Astrocyte of the cerebellum (primary cell): ENCODE data around the gene TKFC.

Source experiments
- DNase-seq: peaks from one replicate; pipeline ENCODE4 v3.0.0-alpha.2; 2011; ENCODE audit warnings: low read depth
- H3K4me3 ChIP-seq: 2 replicates; pipeline ENCODE4 v1.5.1; 2011; ENCODE audit warnings: mild to moderate bottlenecking, low read depth, low read length, moderate library complexity
- in situ Hi-C: cut with HindIII; loops from 2 replicates; pipeline ENCODE4 v1.10.0; 2017; ENCODE audit warnings: low sequenced_read_pairs
- TF ChIP-seq, protein P1 (sequence below): IDR thresholded peaks from 2 replicates; pipeline ENCODE4 v1.5.1; 2012; ENCODE audit warnings: low read length, low read depth, moderate library complexity, mild to moderate bottlenecking; ENCODE audit errors: missing control alignments

The TKFC gene

DNA sequence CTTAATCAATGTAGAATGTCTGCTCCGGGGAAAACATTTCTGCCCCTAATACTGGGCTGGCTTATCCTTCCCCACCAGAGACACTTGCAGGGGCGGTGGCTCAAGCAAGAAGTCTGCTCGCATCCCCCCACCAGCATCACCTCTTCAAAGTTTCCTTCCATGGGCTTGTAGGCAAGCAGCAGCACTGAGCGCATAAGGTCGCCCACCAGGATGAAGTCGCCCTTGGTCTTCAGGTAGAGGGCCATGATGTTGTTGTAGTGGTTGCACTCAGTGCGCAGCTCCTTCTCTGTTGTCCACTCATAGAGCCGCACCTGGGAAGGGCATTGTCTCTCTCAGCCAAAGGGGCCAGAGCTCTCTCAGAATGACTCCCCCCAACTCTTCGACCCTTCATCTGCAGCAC, 29.3 kb upstream of the TKFC start:
- no peak overlapping the region for H3K4me3 ChIP-seq
- DNase-seq = no peak
- in situ Hi-C loops = no loop called here
- TF ChIP-seq, protein P1, sequence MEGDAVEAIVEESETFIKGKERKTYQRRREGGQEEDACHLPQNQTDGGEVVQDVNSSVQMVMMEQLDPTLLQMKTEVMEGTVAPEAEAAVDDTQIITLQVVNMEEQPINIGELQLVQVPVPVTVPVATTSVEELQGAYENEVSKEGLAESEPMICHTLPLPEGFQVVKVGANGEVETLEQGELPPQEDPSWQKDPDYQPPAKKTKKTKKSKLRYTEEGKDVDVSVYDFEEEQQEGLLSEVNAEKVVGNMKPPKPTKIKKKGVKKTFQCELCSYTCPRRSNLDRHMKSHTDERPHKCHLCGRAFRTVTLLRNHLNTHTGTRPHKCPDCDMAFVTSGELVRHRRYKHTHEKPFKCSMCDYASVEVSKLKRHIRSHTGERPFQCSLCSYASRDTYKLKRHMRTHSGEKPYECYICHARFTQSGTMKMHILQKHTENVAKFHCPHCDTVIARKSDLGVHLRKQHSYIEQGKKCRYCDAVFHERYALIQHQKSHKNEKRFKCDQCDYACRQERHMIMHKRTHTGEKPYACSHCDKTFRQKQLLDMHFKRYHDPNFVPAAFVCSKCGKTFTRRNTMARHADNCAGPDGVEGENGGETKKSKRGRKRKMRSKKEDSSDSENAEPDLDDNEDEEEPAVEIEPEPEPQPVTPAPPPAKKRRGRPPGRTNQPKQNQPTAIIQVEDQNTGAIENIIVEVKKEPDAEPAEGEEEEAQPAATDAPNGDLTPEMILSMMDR = no peak

DNA sequence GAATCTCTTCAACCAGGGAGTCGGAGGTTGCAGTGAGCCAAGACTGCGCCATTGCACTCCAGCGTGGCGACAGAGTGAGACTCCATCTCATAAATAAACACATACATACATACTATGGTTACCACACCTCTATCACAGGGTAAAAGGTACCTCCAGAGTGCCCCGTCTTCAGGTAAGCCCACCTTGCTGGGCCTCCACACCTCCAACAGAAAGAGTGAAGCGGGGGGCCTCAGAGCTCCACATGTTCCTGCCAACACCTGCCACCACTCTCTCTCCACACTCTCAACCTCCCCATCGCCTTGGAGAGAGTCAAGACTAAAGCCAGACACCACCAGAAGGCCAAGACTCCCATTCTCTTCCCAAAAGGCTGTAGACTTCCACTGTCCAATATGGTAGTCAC, 27.6 kb upstream of the TKFC start:
- in situ Hi-C loops = no loop called here
- DNase-seq = no peak
- TF ChIP-seq, protein P1 = no peak
- H3K4me3 ChIP-seq = no peak overlapping the region

DNA sequence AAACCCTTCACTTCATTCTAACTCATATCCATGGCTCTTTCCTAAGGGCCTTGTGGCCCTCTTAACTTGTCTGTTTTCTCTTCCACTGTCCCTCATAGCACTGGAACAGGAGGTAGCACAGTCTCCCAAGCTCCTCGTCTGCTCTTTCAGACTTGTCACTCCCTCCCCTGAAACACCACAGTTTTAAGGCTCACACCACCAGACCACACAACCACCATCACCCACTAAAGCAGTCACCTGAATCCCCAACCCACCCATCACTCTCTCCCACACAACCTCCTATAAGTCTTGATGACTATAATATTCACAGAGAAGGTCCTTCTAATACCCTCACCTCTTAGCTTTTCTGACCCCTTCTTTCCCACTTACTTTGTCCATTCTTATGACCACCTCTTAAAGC, 26.8 kb upstream of the TKFC start:
- TF ChIP-seq, protein P1 = no peak
- in situ Hi-C loops = no loop called here
- DNase-seq = no peak

DNA sequence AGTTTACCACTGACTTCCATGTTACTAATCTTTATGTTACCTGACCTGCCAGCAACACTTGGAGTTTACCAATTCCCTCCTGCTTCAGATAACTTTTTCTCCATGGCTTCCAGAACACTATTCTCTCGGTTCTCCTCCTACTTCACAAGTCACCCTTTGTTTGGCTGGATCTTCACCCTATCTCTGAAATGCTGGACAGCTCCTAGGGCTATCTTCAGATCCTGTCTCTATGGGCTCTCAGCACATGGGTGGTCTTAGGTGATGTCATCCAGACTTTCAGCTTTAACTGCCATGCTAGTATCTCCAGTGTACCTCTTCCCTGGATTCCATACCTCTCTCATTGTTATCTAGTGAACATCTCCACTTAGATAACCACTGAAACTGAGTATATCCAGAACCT, 25.7 kb upstream of the TKFC start:
- DNase-seq = no peak
- TF ChIP-seq, protein P1 = no peak
- no peak overlapping the region for H3K4me3 ChIP-seq
- in situ Hi-C loops = no loop called here

More for the DNA sequence above, 26.8 kb upstream of the TKFC start:
- no peak overlapping the region for H3K4me3 ChIP-seq

DNA sequence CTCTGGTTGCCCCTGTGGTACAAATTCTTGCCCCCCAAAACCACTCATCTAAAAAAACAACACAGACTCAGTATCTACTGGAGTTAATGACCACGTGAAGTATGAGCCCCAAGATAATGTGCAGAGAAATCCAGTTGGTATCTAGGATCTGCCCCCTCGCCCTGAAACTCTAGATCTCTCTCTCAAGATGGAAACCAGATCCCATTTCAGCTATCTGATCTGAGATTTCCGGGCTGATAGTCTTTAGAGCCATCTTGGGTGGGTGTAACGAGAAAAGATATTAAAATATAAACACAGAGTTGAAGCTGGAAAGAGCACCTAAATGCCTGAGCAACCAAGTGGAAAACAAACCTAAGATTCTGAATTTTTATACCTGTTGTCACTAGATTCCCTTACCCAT, 23.9 kb upstream of the TKFC start:
- H3K4me3 ChIP-seq = no peak overlapping the region
- TF ChIP-seq, protein P1 = no peak
- DNase-seq = no peak
- in situ Hi-C loops = no loop called here

DNA sequence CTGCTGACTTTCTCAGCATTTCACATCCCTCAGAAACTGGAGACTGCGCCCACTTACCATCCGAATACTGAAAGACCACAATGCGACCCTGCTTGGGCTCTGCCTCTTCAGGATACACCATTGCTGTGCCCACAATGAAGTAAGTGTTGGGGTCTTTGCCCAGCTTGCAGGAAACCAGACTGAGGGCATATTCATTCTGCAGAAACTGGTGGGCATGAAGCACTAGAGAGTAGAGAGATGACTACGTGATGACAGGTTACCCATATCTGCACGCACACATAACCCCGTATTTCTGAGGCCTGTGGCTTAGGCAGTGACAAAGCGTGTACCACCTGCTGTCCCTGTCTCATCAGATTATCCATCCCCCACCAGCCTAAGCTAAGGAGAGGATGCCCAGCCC, 23.3 kb upstream of the TKFC start:
- DNase-seq = no peak
- in situ Hi-C loops = no loop called here
- TF ChIP-seq, protein P1 = no peak
- H3K4me3 ChIP-seq = no peak overlapping the region

DNA sequence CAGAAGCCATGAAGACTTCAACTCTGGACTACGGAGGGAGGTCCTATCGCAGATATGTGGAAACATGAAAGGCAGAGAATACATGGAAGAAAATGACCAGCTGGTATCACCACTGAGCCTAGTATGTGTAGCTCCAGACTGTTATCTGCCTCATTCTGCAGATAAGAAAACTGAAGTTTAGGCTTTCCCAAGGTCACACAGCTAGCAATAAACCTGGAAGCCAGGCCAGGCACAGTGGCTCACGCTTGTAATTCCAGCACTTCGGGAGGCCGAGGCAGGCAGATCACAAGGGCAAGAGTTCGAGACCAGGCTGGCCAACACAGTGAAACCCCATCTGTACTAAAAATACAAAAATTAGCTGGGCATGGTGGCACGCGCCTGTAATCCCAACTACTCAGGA, 22.3 kb upstream of the TKFC start:
- H3K4me3 ChIP-seq = no peak overlapping the region
- TF ChIP-seq, protein P1 = no peak
- no peak for DNase-seq
- in situ Hi-C loops = no loop called here
